ES-I3 (cell line): ENCODE measurements around the gene RGS9.

Experiments used
- H3K36me3 ChIP-seq: 2 replicates; pipeline ENCODE4 v1.6.1; 2013; ENCODE audit warnings: mild to moderate bottlenecking, low read length, control low read depth, moderate library complexity; ENCODE audit not compliant: insufficient read depth
- H3K4me1 ChIP-seq: 2 replicates; pipeline ENCODE4 v1.6.1; 2013; ENCODE audit warnings: mild to moderate bottlenecking, control low read depth, low read length; ENCODE audit not compliant: insufficient read depth
- H3K9ac ChIP-seq: 2 replicates; pipeline ENCODE4 v1.6.1; 2013; ENCODE audit warnings: low read depth, mild to moderate bottlenecking, low read length, moderate library complexity
- H3K9me3 ChIP-seq: 2 replicates; pipeline ENCODE4 v1.6.1; 2013; ENCODE audit warnings: mild to moderate bottlenecking, low read length, moderate library complexity; ENCODE audit not compliant: control insufficient read depth, insufficient read depth

The RGS9 gene

GRCh38 chr17:65156185-65156834 is 19.1 kb downstream of the RGS9 start:
- Histone ChIP-seq H3K36me3 (no peaks in the 10 kb centered on the region), H3K4me1 (peaks cover 19% of the 10 kb centered on the region), H3K9ac (no peak overlapping the region), H3K9me3 (no peaks in the 10 kb centered on the region)

GRCh38 chr17:65156835-65157565 is 19.8 kb downstream of the RGS9 start:
- no peaks in the 10 kb centered on the region for H3K36me3 ChIP-seq
- H3K4me1 ChIP-seq, result peaks cover 19% of the 10 kb centered on the region
- no peaks in the 10 kb centered on the region for H3K9me3 ChIP-seq
- no peak overlapping the region for H3K9ac ChIP-seq

- Histone ChIP-seq H3K4me1 (peaks cover 19% of the 10 kb centered on the region), H3K9ac (no peak overlapping the region), H3K9me3 (no peaks in the 10 kb centered on the region), H3K36me3 (no peaks in the 10 kb centered on the region)
Measured at GRCh38 chr17:65158041-65158440, 20.9 kb downstream of the RGS9 start.

- H3K4me1 ChIP-seq, result peaks cover 22% of the 10 kb centered on the region
- H3K36me3 ChIP-seq, result no peaks in the 10 kb centered on the region
- no peak overlapping the region for H3K9ac ChIP-seq
- no peaks in the 10 kb centered on the region for H3K9me3 ChIP-seq
Measured at GRCh38 chr17:65158622-65159021, 21.5 kb downstream of the RGS9 start.

- Histone ChIP-seq H3K9me3 (no peaks in the 10 kb centered on the region), H3K4me1 (peaks cover 14% of the 10 kb centered on the region)
Measured at GRCh38 chr17:65160516-65160915, 23.3 kb downstream of the RGS9 start.

GRCh38 chr17:65163990-65164495 is 26.9 kb downstream of the RGS9 start:
- H3K9ac ChIP-seq, result no peak overlapping the region
- no peaks in the 10 kb centered on the region for H3K9me3 ChIP-seq
- peaks cover 14% of the 10 kb centered on the region for H3K4me1 ChIP-seq
- H3K36me3 ChIP-seq, result no peaks in the 10 kb centered on the region

More at GRCh38 chr17:65160516-65160915, 23.3 kb downstream of the RGS9 start:
- Histone ChIP-seq H3K36me3 (no peaks in the 10 kb centered on the region), H3K9ac (no peak overlapping the region)

GRCh38 chr17:65166787-65167186 is 29.6 kb downstream of the RGS9 start:
- no peaks in the 10 kb centered on the region for H3K36me3 ChIP-seq
- H3K9me3 ChIP-seq, result no peaks in the 10 kb centered on the region
- no peak overlapping the region for H3K9ac ChIP-seq
- peaks cover 6% of the 10 kb centered on the region; the same call in 1 of the 2 replicates for H3K4me1 ChIP-seq

- Histone ChIP-seq H3K9me3 (no peaks in the 10 kb centered on the region), H3K4me1 (peaks cover 6% of the 10 kb centered on the region; the same call in 1 of the 2 replicates), H3K36me3 (no peaks in the 10 kb centered on the region), H3K9ac (no peak overlapping the region)
Measured at GRCh38 chr17:65167566-65167965, 30.4 kb downstream of the RGS9 start.

- Histone ChIP-seq H3K9ac (no peak overlapping the region), H3K4me1 (peaks cover 6% of the 10 kb centered on the region; the same call in 1 of the 2 replicates), H3K9me3 (no peaks in the 10 kb centered on the region), H3K36me3 (no peaks in the 10 kb centered on the region)
Measured at GRCh38 chr17:65169691-65170090, 32.5 kb downstream of the RGS9 start.

GRCh38 chr17:65170839-65171238 is 33.7 kb downstream of the RGS9 start:
- no peaks in the 10 kb centered on the region for H3K36me3 ChIP-seq
- H3K4me1 ChIP-seq, result peaks cover 6% of the 10 kb centered on the region; the same call in 1 of the 2 replicates
- no peak overlapping the region for H3K9ac ChIP-seq
- H3K9me3 ChIP-seq, result no peaks in the 10 kb centered on the region

GRCh38 chr17:65171752-65172151 is 34.6 kb downstream of the RGS9 start:
- H3K9me3 ChIP-seq, result no peaks in the 10 kb centered on the region
- H3K36me3 ChIP-seq, result no peaks in the 10 kb centered on the region
- H3K9ac ChIP-seq, result no peak overlapping the region
- peaks cover 6% of the 10 kb centered on the region; the same call in 1 of the 2 replicates for H3K4me1 ChIP-seq

- Histone ChIP-seq H3K36me3 (no peaks in the 10 kb centered on the region), H3K9me3 (no peaks in the 10 kb centered on the region), H3K9ac (no peak overlapping the region), H3K4me1 (peaks cover 6% of the 10 kb centered on the region; the same call in 1 of the 2 replicates)
Measured at GRCh38 chr17:65172496-65173136, 35.4 kb downstream of the RGS9 start.

GRCh38 chr17:65173284-65173793 is 36.2 kb downstream of the RGS9 start:
- H3K36me3 ChIP-seq, result no peaks in the 10 kb centered on the region
- H3K9me3 ChIP-seq, result no peaks in the 10 kb centered on the region
- no peak overlapping the region for H3K9ac ChIP-seq
- peaks cover 6% of the 10 kb centered on the region; the same call in 1 of the 2 replicates for H3K4me1 ChIP-seq

GRCh38 chr17:65173976-65174683 is 37.0 kb downstream of the RGS9 start:
- H3K9ac ChIP-seq, result no peak overlapping the region
- peaks cover 6% of the 10 kb centered on the region; the same call in 1 of the 2 replicates for H3K4me1 ChIP-seq
- H3K9me3 ChIP-seq, result no peaks in the 10 kb centered on the region
- no peaks in the 10 kb centered on the region for H3K36me3 ChIP-seq
